ENCODE measurements around the gene PPHLN1.

PPHLN1 gene

GRCh38 chr12:42288544-42288943 lies 37.4 kb upstream of the PPHLN1 start:
- no peaks in the 10 kb centered on the region for H3K79me2 ChIP-seq (ENCODE audit: control insufficient read depth, insufficient read depth, low read length, unreplicated experiment)
- no peaks in the 10 kb centered on the region for H3K27me3 ChIP-seq (ENCODE audit: insufficient read depth, low read length)
- no peak overlapping the region for H2AFZ ChIP-seq (ENCODE audit: low read length, unreplicated experiment)
- H3K27ac ChIP-seq (ENCODE audit: low read depth, low read length), result no peak overlapping the region
- H3K4me3 ChIP-seq (ENCODE audit: low read depth, low read length), result no peak overlapping the region
- H3K4me1 ChIP-seq (ENCODE audit: control insufficient read depth, insufficient read depth, low read length, unreplicated experiment), result peaks cover 9% of the 10 kb centered on the region
- no peaks in the 10 kb centered on the region for H3K36me3 ChIP-seq (ENCODE audit: insufficient read depth, low read length)

DNA sequence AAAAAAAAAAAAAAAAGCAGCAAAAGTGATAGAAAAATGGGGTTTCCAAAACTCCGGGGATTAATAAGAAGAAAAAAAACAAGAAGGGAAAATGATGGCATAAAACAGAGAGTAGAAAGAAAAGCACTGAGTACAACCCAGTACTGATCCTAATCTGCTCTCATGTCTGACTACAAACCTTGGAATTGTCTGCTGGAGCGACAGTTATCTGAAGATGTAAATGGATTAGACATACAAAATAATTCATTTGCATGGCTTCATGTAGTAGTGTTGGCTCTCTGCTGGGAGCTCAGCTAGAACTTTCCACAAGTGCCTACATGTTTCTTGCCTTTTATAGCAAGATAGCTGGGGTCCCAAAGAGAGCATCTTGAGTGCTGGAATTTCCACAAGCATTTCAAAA lies 34.3 kb upstream of the PPHLN1 start:
- no peak overlapping the region for H2AFZ ChIP-seq (ENCODE audit: low read length, unreplicated experiment)

GRCh38 chr12:42296503-42297109 lies 29.4 kb upstream of the PPHLN1 start:
- Histone ChIP-seq H3K4me3 (ENCODE audit: low read depth, low read length) (no peak overlapping the region), H3K79me2 (ENCODE audit: control insufficient read depth, insufficient read depth, low read length, unreplicated experiment) (no peaks in the 10 kb centered on the region), H2AFZ (ENCODE audit: low read length, unreplicated experiment) (no peak overlapping the region), H3K27me3 (ENCODE audit: insufficient read depth, low read length) (no peaks in the 10 kb centered on the region), H3K4me1 (ENCODE audit: control insufficient read depth, insufficient read depth, low read length, unreplicated experiment) (no peaks in the 10 kb centered on the region), H3K36me3 (ENCODE audit: insufficient read depth, low read length) (no peaks in the 10 kb centered on the region), H3K27ac (ENCODE audit: low read depth, low read length) (no peak overlapping the region)

More for the DNA sequence above, 34.3 kb upstream of the PPHLN1 start:
- no peaks in the 10 kb centered on the region for H3K36me3 ChIP-seq (ENCODE audit: insufficient read depth, low read length)
- H3K4me1 ChIP-seq (ENCODE audit: control insufficient read depth, insufficient read depth, low read length, unreplicated experiment), result no peaks in the 10 kb centered on the region
- no peaks in the 10 kb centered on the region for H3K79me2 ChIP-seq (ENCODE audit: control insufficient read depth, insufficient read depth, low read length, unreplicated experiment)
- no peak overlapping the region for H3K4me3 ChIP-seq (ENCODE audit: low read depth, low read length)
- H3K27me3 ChIP-seq (ENCODE audit: insufficient read depth, low read length), result no peaks in the 10 kb centered on the region
- no peak overlapping the region for H3K27ac ChIP-seq (ENCODE audit: low read depth, low read length)

- H3K79me2 ChIP-seq (ENCODE audit: control insufficient read depth, insufficient read depth, low read length, unreplicated experiment), result no peaks in the 10 kb centered on the region
- H2AFZ ChIP-seq (ENCODE audit: low read length, unreplicated experiment), result no peak overlapping the region
- H3K27me3 ChIP-seq (ENCODE audit: insufficient read depth, low read length), result no peaks in the 10 kb centered on the region
- no peaks in the 10 kb centered on the region for H3K4me1 ChIP-seq (ENCODE audit: control insufficient read depth, insufficient read depth, low read length, unreplicated experiment)
- H3K27ac ChIP-seq (ENCODE audit: low read depth, low read length), result no peak overlapping the region
- no peaks in the 10 kb centered on the region for H3K36me3 ChIP-seq (ENCODE audit: insufficient read depth, low read length)
- no peak overlapping the region for H3K4me3 ChIP-seq (ENCODE audit: low read depth, low read length)
Observed at GRCh38 chr12:42298887-42299286, 27.1 kb upstream of the PPHLN1 start.

DNA sequence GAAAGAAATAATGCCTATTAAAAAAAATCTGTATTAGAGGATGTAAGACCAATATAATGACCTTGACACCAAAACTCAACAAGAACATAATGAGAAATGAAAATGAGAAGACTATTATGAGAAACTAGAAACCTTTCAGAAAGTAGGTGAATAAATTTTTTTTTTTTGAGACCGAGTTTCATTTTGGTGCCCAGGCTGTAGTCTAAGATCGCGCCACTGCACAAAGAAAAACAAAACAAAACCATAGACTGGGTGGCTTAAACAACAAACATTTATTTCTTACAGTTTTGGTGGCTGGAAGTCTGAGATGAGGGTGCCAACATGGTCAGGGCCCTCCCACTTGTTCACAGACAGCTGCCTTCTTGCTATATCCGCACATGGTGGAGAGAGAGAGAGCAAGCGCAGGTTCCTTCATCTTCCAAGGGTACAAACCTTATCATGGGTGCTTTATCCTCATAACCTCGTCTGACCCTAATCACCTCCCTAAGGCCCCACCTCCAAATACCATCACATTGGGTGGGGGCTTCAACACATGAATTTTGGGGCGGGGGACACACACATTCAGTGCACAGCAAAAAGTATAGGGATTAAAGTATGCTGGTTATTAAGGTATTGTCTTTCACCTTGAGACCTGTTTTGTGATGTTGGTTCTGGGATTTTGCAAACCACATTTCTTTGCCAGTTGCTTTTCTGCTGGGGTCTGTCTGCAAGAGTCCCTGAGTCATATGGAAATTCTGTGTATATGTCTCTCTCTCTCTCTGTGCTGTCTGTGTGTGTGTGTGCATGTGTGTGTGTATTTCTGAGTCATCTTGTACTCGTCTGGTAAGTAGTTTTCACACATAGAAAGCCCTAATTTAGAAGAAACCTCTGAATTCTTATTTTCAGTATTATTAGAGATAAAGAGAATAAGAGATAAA lies 26.3 kb upstream of the PPHLN1 start:
- Histone ChIP-seq H3K36me3 (ENCODE audit: insufficient read depth, low read length) (no peaks in the 10 kb centered on the region), H3K79me2 (ENCODE audit: control insufficient read depth, insufficient read depth, low read length, unreplicated experiment) (no peaks in the 10 kb centered on the region), H3K4me3 (ENCODE audit: low read depth, low read length) (no peak overlapping the region), H3K27me3 (ENCODE audit: insufficient read depth, low read length) (no peaks in the 10 kb centered on the region), H3K4me1 (ENCODE audit: control insufficient read depth, insufficient read depth, low read length, unreplicated experiment) (no peaks in the 10 kb centered on the region), H2AFZ (ENCODE audit: low read length, unreplicated experiment) (no peak overlapping the region), H3K27ac (ENCODE audit: low read depth, low read length) (no peak overlapping the region)

DNA sequence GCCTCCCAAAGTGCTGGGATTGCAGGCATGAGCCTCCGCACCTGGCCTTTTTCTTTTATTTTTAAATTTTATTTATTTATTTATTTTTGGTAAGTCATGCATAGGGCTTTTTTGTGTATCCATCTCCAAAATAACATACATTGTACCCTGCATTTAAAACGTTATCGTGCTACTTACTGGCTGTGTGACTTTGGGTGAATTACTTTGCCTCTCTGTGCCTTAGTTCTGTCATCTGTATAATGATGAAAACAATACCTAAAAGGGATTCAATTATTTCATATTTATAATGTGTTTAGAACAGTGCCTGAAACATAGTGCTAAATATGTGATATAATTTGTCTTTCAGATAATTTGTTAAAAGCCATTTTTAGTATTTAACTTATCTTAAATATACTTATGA lies 19.7 kb upstream of the PPHLN1 start:
- no peak overlapping the region for H3K27ac ChIP-seq (ENCODE audit: low read depth, low read length)
- no peaks in the 10 kb centered on the region for H3K36me3 ChIP-seq (ENCODE audit: insufficient read depth, low read length)
- no peak overlapping the region for H2AFZ ChIP-seq (ENCODE audit: low read length, unreplicated experiment)
- no peaks in the 10 kb centered on the region for H3K4me1 ChIP-seq (ENCODE audit: control insufficient read depth, insufficient read depth, low read length, unreplicated experiment)
- no peaks in the 10 kb centered on the region for H3K79me2 ChIP-seq (ENCODE audit: control insufficient read depth, insufficient read depth, low read length, unreplicated experiment)
- no peaks in the 10 kb centered on the region for H3K27me3 ChIP-seq (ENCODE audit: insufficient read depth, low read length)
- H3K4me3 ChIP-seq (ENCODE audit: low read depth, low read length), result no peak overlapping the region

DNA sequence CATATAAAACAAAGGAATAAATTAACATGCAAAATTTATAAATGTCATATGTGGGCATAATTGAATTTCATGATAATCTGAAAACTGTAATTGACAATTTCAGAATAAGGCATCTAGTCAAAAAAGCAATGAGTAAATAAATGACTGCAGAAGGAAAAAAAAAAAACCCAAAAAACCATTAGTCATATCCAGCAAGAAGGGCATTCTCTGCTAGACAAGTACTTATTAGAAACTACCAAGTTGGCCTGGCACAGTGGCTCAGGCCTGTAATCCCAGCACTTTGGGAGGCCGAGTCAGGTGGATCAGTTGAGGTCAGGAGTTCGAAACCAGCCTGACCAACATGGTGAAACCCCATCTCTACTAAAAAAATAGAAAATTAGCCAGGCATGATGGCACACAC lies 17.6 kb upstream of the PPHLN1 start:
- Histone ChIP-seq H3K4me3 (ENCODE audit: low read depth, low read length) (no peak overlapping the region), H3K4me1 (ENCODE audit: control insufficient read depth, insufficient read depth, low read length, unreplicated experiment) (no peaks in the 10 kb centered on the region), H3K27ac (ENCODE audit: low read depth, low read length) (no peak overlapping the region), H2AFZ (ENCODE audit: low read length, unreplicated experiment) (no peak overlapping the region), H3K27me3 (ENCODE audit: insufficient read depth, low read length) (no peaks in the 10 kb centered on the region), H3K79me2 (ENCODE audit: control insufficient read depth, insufficient read depth, low read length, unreplicated experiment) (no peaks in the 10 kb centered on the region), H3K36me3 (ENCODE audit: insufficient read depth, low read length) (no peaks in the 10 kb centered on the region)

DNA sequence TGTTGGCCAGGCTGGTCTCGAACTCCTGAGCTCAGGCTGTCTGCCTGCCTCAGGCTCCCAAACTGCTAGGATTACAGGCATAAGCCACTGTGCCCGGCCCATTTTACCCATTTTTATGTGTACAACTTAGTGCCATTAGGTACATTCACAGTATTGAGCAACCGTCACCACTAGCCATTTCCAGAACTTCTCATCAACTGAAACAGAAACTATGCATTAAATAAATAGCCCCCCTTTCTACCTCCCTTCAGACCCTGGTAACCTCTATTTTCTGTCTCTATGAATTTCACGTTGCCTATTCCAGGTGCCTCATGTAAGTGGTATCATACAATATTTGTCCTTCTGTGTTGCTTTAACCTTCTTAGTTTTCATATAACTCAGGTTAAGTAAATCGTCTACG lies 16.0 kb upstream of the PPHLN1 start:
- H3K27me3 ChIP-seq (ENCODE audit: insufficient read depth, low read length), result no peaks in the 10 kb centered on the region
- H2AFZ ChIP-seq (ENCODE audit: low read length, unreplicated experiment), result no peak overlapping the region
- H3K4me1 ChIP-seq (ENCODE audit: control insufficient read depth, insufficient read depth, low read length, unreplicated experiment), result no peaks in the 10 kb centered on the region
- no peaks in the 10 kb centered on the region for H3K36me3 ChIP-seq (ENCODE audit: insufficient read depth, low read length)
- H3K27ac ChIP-seq (ENCODE audit: low read depth, low read length), result no peak overlapping the region
- no peak overlapping the region for H3K4me3 ChIP-seq (ENCODE audit: low read depth, low read length)
- H3K79me2 ChIP-seq (ENCODE audit: control insufficient read depth, insufficient read depth, low read length, unreplicated experiment), result no peaks in the 10 kb centered on the region

- H3K79me2 ChIP-seq (ENCODE audit: control insufficient read depth, insufficient read depth, low read length, unreplicated experiment), result no peaks in the 10 kb centered on the region
- no peaks in the 10 kb centered on the region; the same call in 1 of the 2 replicates for H3K36me3 ChIP-seq (ENCODE audit: insufficient read depth, low read length)
- no peak overlapping the region for H3K27ac ChIP-seq (ENCODE audit: low read depth, low read length)
- H2AFZ ChIP-seq (ENCODE audit: low read length, unreplicated experiment), result no peak overlapping the region
- no peak overlapping the region for H3K4me3 ChIP-seq (ENCODE audit: low read depth, low read length)
- no peaks in the 10 kb centered on the region for H3K4me1 ChIP-seq (ENCODE audit: control insufficient read depth, insufficient read depth, low read length, unreplicated experiment)
- H3K27me3 ChIP-seq (ENCODE audit: insufficient read depth, low read length), result no peaks in the 10 kb centered on the region
Observed at GRCh38 chr12:42315108-42315507, 10.9 kb upstream of the PPHLN1 start.

DNA sequence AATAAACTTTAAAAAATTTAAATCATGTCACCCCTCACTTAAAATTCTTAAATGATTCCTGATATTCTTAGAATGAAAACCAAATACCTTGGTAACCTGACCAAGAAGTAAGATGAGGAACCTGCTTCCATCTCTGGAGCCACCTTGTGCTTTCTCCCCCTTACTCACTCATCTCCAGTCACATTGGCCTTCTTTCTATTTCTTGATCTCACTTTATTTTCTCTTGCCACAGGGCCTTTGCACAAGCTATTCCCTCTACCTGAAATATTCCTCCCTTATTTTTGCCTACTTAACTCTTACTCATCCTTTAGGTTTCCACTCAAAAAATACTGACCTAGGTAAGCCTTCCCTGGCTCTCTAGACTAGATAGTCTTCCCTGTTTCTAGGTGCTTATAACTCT lies 5.2 kb upstream of the PPHLN1 start:
- Histone ChIP-seq H3K4me3 (ENCODE audit: low read depth, low read length) (no peak overlapping the region), H3K79me2 (ENCODE audit: control insufficient read depth, insufficient read depth, low read length, unreplicated experiment) (peaks cover 10% of the 10 kb centered on the region), H3K4me1 (ENCODE audit: control insufficient read depth, insufficient read depth, low read length, unreplicated experiment) (peaks cover 8% of the 10 kb centered on the region), H2AFZ (ENCODE audit: low read length, unreplicated experiment) (no peak overlapping the region), H3K27me3 (ENCODE audit: insufficient read depth, low read length) (no peaks in the 10 kb centered on the region), H3K27ac (ENCODE audit: low read depth, low read length) (no peak overlapping the region), H3K36me3 (ENCODE audit: insufficient read depth, low read length) (peaks cover 12% of the 10 kb centered on the region)

DNA sequence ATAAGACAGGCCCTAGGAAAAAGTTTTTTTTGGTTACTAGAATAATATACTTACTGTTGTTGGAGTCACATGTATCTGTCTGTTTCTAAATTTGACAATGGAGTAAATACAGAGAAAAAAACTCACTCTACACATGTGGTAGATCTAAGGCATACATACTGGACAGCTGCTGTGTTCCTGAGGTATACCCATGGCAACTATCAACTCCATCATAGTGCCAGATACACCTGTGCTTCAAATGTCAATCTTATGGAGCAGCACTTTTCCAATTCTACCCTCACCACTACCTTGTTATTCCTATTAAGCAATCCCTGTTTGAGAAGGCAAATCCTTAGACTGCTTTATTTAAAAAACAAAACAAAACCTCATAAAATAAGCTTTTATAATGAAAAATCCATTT lies 3.4 kb upstream of the PPHLN1 start:
- Histone ChIP-seq H3K27me3 (ENCODE audit: insufficient read depth, low read length) (no peaks in the 10 kb centered on the region), H2AFZ (ENCODE audit: low read length, unreplicated experiment) (no peak overlapping the region), H3K79me2 (ENCODE audit: control insufficient read depth, insufficient read depth, low read length, unreplicated experiment) (peaks cover 25% of the 10 kb centered on the region), H3K36me3 (ENCODE audit: insufficient read depth, low read length) (peaks cover 12% of the 10 kb centered on the region), H3K27ac (ENCODE audit: low read depth, low read length) (no peak overlapping the region), H3K4me3 (ENCODE audit: low read depth, low read length) (no peak overlapping the region), H3K4me1 (ENCODE audit: control insufficient read depth, insufficient read depth, low read length, unreplicated experiment) (peaks cover 13% of the 10 kb centered on the region)

All from ACC112 (cell line).